Smooth muscle cell (in vitro differentiated cells): ENCODE results near the gene NET1. TPM values are rescaled to one million over a fixed set of nuclear protein-coding genes. Genes with fewer than 3 reads are reported as not detected.

ENCODE experiments used
- DNase-seq: peaks from one replicate; lab custom pipeline; 2025; ENCODE audit not compliant: unreplicated experiment; lab: John Stamatoyannopoulos, UW
- H2AFZ ChIP-seq: fragments of 200-600 bp; sonication (generic); 2 replicates; pipeline ENCODE4 v1.6.0; 2016; ENCODE audit warnings: antibody characterized with exemption, low read depth, mild to moderate bottlenecking
- H3F3A ChIP-seq: fragments of 200-600 bp; sonication (generic); 2 replicates; pipeline ENCODE4 v1.6.0; 2017; ENCODE audit warnings: antibody characterized with exemption, low read depth
- H3K27ac ChIP-seq: fragments of 200-600 bp; sonication (generic); 2 replicates; pipeline ENCODE4 v1.5.1; 2016; ENCODE audit warnings: low read depth, mild to moderate bottlenecking
- H3K27me3 ChIP-seq: fragments of 200-600 bp; sonication (generic); 2 replicates; pipeline ENCODE4 v1.6.1; 2016; ENCODE audit warnings: low read depth, mild to moderate bottlenecking
- H3K36me3 ChIP-seq: fragments of 200-600 bp; sonication (generic); 2 replicates; pipeline ENCODE4 v1.5.1; 2016; ENCODE audit warnings: low read depth
- H3K4me1 ChIP-seq: fragments of 200-600 bp; sonication (generic); 2 replicates; pipeline ENCODE4 v1.5.1; 2016; ENCODE audit warnings: low read depth
- H3K4me2 ChIP-seq: fragments of 200-600 bp; sonication (generic); 2 replicates; pipeline ENCODE4 v1.6.0; 2016; ENCODE audit warnings: mild to moderate bottlenecking
- H3K4me3 ChIP-seq: fragments of 200-600 bp; sonication (generic); 2 replicates; pipeline ENCODE4 v1.5.1; 2016; ENCODE audit warnings: mild to moderate bottlenecking
- H3K79me2 ChIP-seq: fragments of 200-600 bp; sonication (generic); 2 replicates; pipeline ENCODE4 v1.6.0; 2016; ENCODE audit warnings: low read depth, mild to moderate bottlenecking
- H3K9ac ChIP-seq: fragments of 200-600 bp; sonication (generic); 2 replicates; pipeline ENCODE4 v1.6.0; 2016; ENCODE audit warnings: low read depth
- H3K9me3 ChIP-seq: fragments of 200-600 bp; sonication (generic); replicated peaks from 2 replicates; pipeline ENCODE4 v1.5.1; 2016; ENCODE audit warnings: low read depth
- H4K20me1 ChIP-seq: fragments of 200-600 bp; sonication (generic); 2 replicates; pipeline ENCODE4 v1.6.0; 2016; ENCODE audit warnings: low read depth
- CTCF ChIP-seq: fragments of 200-600 bp; sonication (generic); IDR thresholded peaks from 2 replicates; pipeline ENCODE4 v1.5.1; 2017; ENCODE audit warnings: borderline replicate concordance, mild to moderate bottlenecking, antibody characterized with exemption; ENCODE audit not compliant: insufficient read depth, poor library complexity, severe bottlenecking
- WGBS: methylation state at CpG from one replicate; pipeline ENCODE4 v1.1.7; 2016; ENCODE audit warnings: low lambda C conversion rate; 5-methylcytosine and 5-hydroxymethylcytosine counted together
- polyA plus RNA-seq: library from polyadenylated mRNA; unstranded; fragments of >200 nt; fragmentation: Nextera tagmentation; extraction: Ambion mirVana; gene quantifications from 2 replicates; pipeline ENCODE4 v1.2.1, GENCODE V29; 2016
- total RNA-seq: library from RNA; depleted of rRNA; stranded (reverse); fragments of >200 nt; gene quantifications from 2 replicates; pipeline ENCODE4 v1.2.3, GENCODE V29; 2014

NET1 gene
- total and polyA plus RNA-seq, 2 experiments from 2014 or later, result 49.5 to 123 TPM

GRCh38 chr10:5506751-5507648 is 94.6 kb downstream of the NET1 start:
- no peak overlapping the region for H3K4me2 ChIP-seq
- H2AFZ ChIP-seq, result no peak overlapping the region
- no peaks in the 10 kb centered on the region for H3K27me3 ChIP-seq
- H3K36me3 ChIP-seq, result no peaks in the 10 kb centered on the region
- 95% methylated on average over 19 of the region's 19 CpGs for WGBS
- DNase-seq, result no peak
- H3K79me2 ChIP-seq, result no peaks in the 10 kb centered on the region
- no peak for TF ChIP-seq CTCF
- H3F3A ChIP-seq, result no peaks in the 10 kb centered on the region
- no peak overlapping the region for H3K4me3 ChIP-seq
- no peak overlapping the region for H3K27ac ChIP-seq
- H3K9me3 ChIP-seq, result no peaks in the 10 kb centered on the region
- H3K9ac ChIP-seq, result no peak overlapping the region
- H4K20me1 ChIP-seq, result no peaks in the 10 kb centered on the region
- H3K4me1 ChIP-seq, result no peaks in the 10 kb centered on the region

GRCh38 chr10:5507649-5508131 is 95.3 kb downstream of the NET1 start:
- Histone ChIP-seq H3K4me2 (no peak overlapping the region), H4K20me1 (no peaks in the 10 kb centered on the region), H3K79me2 (no peaks in the 10 kb centered on the region), H3K9me3 (no peaks in the 10 kb centered on the region), H3K4me1 (no peaks in the 10 kb centered on the region), H3K9ac (no peak overlapping the region), H3K27me3 (no peaks in the 10 kb centered on the region), H2AFZ (no peak overlapping the region), H3F3A (no peaks in the 10 kb centered on the region), H3K27ac (no peak overlapping the region), H3K36me3 (no peaks in the 10 kb centered on the region), H3K4me3 (no peak overlapping the region)
- no peak for DNase-seq
- WGBS, result 98% methylated on average over 14 of the region's 14 CpGs
- TF ChIP-seq CTCF, result no peak

GRCh38 chr10:5508161-5508604 is 95.8 kb downstream of the NET1 start:
- Histone ChIP-seq H3K4me2 (no peak overlapping the region), H3K36me3 (no peaks in the 10 kb centered on the region), H3K9ac (no peak overlapping the region), H3K27ac (no peak overlapping the region), H3K4me3 (no peak overlapping the region), H3K79me2 (no peaks in the 10 kb centered on the region), H3F3A (no peaks in the 10 kb centered on the region), H4K20me1 (no peaks in the 10 kb centered on the region), H2AFZ (no peak overlapping the region), H3K27me3 (no peaks in the 10 kb centered on the region), H3K4me1 (peaks cover 5% of the 10 kb centered on the region), H3K9me3 (no peaks in the 10 kb centered on the region)
- TF ChIP-seq CTCF, result no peak
- 93% methylated on average over 18 of the region's 18 CpGs for WGBS
- no peak for DNase-seq

Other genes with a start within 250 kb of the NET1 start
- 0.18 TPM in 1 of 2 replicates, not detected in the other for gene AKR1C8, start 227.4 kb upstream of the NET1 start, total RNA-seq
- not detected in 2 replicates for gene AKR1C8, start 227.4 kb upstream of the NET1 start, polyA plus RNA-seq
- not detected in 2 replicates for gene AKR1C4, start 215.7 kb upstream of the NET1 start, total RNA-seq
- gene AKR1C4, start 215.7 kb upstream of the NET1 start, polyA plus RNA-seq, result not detected in 2 replicates
- not detected in 2 replicates for gene UCN3, start 47.6 kb upstream of the NET1 start, total RNA-seq
- not detected in 2 replicates for gene UCN3, start 47.6 kb upstream of the NET1 start, polyA plus RNA-seq
- not detected in 2 replicates for gene TUBAL3, start 7.7 kb upstream of the NET1 start, total RNA-seq
- gene TUBAL3, start 7.7 kb upstream of the NET1 start, polyA plus RNA-seq, result not detected in 2 replicates
- gene CALML5, start 87.0 kb downstream of the NET1 start, total RNA-seq, result 15.1 and 24.3 TPM in 2 replicates
- gene CALML5, start 87.0 kb downstream of the NET1 start, polyA plus RNA-seq, result 16.5 and 18.1 TPM in 2 replicates
- gene CALML3, start 112.4 kb downstream of the NET1 start, total RNA-seq, result 0.04 and 0.49 TPM in 2 replicates
- gene CALML3, start 112.4 kb downstream of the NET1 start, polyA plus RNA-seq, result 0.20 TPM in 1 of 2 replicates, not detected in the other